Activated gamma-delta T cell (primary cell): ENCODE measurements around the gene ANKRD23.
"Not testable (repeated sequence)": the region's sequence is repeated elsewhere in the genome, so short reads cannot be mapped to it uniquely, and the experiment has no call there.

Experiments
- DNase-seq: peaks from one replicate; lab custom pipeline; 2025; lab: John Stamatoyannopoulos, UW
- total RNA-seq, 2 donors: gene quantifications; one replicate each; lab custom pipeline; 2026; lab: John Stamatoyannopoulos, UW

ANKRD23 gene
- 4.9 to 6.5 reads per million in 2 donors for total RNA-seq

GRCh38 chr2:96843538-96844268 is at the start of gene ANKRD23:
TSS of gene ANKRD23 (minus strand) at chr2:96844021. CDS start at chr2:96843992, 29 bp downstream.
- DNase-seq, result no peak

DNA sequence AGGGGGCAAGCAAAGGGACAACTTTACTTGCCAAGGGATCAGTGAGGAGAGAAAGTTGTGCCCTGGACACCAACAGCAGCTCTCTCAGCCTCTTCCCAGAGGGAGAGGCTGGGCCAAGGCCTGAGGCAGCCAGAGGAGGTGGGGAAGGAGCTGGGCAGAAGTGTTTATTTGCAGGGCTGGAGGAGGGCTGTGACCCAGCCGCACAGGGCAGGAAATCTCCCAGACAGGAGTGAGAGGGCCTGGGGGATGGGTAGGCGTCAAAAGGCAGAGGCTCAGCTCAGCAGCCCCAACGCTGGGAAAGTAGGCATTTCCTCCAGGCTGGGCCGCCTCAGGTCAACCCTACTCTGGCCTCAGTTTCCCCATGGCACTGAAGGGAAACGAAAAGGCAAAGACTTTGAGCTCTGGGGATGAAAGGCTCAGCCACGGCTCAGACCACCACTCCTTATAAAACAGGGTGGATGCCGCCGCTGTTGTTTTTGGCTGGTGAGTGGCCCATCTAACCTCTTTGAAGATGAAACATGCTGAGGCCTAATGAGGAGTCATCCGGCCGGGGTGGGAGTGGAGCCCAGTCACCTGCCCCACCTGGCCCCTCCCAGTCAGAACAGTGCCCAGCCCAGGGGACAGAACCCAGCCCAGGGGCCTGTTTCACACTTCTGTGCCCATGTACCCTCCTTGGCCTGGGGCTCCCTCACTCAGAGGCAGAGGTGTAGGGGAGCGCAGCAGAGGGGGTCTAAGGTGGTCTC is 47.9 kb upstream of the ANKRD23 start:
- DNase-seq, result no peak

- DNase-seq, result no peak
Observed at GRCh38 chr2:96890726-96891385, 47.0 kb upstream of the ANKRD23 start.

DNA sequence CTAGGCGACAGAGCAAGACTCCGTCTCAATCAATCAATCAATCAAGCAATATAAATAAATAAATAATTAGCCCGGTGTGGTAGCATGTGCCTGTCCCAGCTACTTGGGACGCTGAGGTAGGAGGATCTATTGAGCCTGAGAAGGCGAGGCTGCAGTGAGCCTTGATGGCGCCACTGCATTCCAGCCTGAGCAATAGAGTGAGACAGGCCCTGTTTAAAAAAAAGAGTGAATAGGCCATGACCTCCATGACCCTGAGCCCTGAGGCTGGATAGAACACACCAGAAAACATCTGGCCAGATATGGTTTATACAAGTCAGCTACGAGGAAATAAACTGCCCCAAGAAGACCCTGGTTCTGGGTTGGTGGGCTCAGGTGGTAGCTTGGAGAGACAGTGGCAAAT is 46.4 kb upstream of the ANKRD23 start:
- no peak for DNase-seq

- not testable (repeated sequence) for DNase-seq
Observed at GRCh38 chr2:96889502-96889901, 45.7 kb upstream of the ANKRD23 start.

DNA sequence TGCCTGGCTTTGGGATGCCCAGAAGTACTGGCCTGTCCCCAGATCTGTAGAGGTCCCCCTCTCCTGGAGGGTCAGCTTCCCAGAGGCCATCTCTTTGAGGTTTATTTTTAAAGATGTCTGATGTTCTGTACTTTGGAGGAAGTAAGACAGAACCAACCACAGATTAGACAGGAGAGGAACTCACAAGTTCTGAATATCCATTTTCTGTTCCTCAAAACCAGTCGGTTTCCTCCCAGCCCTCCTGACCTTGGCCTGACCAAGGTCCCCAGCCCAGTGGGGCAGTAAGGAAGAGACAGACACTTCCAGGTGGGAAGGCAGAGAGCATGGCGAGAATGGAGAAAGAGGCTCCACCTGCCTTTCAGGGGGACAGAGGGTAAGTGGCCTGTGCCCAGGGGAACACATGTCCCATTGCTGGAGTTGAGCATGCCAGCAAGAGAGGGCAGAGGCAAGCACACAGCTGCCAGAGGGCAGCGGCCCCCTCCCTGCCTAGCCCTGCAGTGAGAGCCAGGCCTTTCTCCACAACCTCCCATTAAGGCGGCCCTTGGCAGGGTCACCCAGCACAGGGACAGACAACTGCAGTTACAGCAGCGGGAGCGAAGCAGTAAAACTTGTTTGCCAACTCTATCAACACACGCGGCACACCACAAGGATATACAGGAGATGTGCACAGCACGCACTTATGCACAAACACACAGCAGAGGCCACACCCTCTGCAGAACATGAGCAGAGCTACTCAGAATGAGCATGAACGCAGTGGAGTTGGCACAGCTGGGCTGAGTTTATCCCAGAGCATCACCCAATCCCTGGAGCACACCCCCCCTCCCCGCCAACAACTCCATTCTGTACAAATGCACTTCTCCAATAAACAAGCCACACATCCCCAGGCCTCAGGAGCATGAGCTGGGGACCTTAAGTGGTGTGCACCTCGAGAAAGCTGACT is 44.5 kb upstream of the ANKRD23 start:
- no peak for DNase-seq

DNA sequence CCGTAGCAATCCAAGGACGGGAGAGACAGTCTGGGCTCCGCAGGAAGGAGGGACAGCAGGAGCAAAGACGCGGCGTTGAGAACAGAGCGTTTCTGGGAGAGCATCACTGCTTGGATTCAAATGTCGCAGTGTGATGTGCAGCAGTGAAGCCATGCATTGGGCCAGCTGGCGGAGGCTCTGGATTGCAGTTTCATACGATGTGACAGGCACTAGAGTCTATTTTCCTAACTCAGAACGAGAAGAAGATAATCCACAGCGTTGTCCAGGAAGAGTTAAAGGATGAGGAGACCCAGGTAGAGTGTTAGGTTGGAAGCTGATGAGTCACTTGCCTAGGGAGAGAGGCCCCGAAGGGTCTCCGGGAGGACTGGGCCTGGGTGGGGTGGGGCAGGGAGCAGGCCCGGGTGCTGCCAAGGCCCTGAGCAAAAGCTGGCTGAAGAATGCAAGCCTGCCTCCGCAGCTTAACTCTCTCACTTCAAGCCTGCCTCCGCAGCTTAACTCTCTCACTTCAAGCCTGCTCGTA is 43.7 kb upstream of the ANKRD23 start:
- DNase-seq, result no peak

- DNase-seq, result no peak
Observed at GRCh38 chr2:96885432-96886347, 41.9 kb upstream of the ANKRD23 start.

GRCh38 chr2:96884299-96885094 is 40.7 kb upstream of the ANKRD23 start:
- no peak for DNase-seq

- DNase-seq, result no peak
Observed at GRCh38 chr2:96883306-96883705, 39.5 kb upstream of the ANKRD23 start.

DNA sequence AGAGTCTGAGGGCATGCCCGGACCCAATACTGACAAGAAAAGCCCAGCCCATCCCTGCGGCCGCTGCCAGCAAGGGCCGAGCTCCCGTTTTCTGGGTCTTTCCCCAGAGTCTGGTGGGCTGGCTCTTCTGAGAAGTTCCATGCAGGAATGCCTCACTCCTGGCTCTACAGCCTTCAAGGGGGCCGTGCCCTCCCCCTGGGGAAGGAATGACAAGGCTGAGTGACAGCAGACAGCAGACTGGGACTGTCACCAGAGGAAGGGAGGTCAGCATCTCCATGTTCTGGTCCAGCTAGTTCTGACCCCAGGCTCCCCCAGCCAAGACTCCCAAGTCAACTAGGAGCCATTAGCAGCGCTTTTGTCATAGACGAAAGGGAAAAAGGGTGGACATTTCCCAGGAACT is 39.1 kb upstream of the ANKRD23 start:
- no peak for DNase-seq

GRCh38 chr2:96882230-96882629 is 38.4 kb upstream of the ANKRD23 start:
- no peak for DNase-seq

GRCh38 chr2:96881349-96882195 is 37.8 kb upstream of the ANKRD23 start:
- DNase-seq, result no peak

- no peak for DNase-seq
Observed at GRCh38 chr2:96880891-96881273, 37.1 kb upstream of the ANKRD23 start.

GRCh38 chr2:96879545-96880040 is 35.8 kb upstream of the ANKRD23 start:
- no peak for DNase-seq

GRCh38 chr2:96878796-96879544 is 35.1 kb upstream of the ANKRD23 start:
- no peak for DNase-seq

DNA sequence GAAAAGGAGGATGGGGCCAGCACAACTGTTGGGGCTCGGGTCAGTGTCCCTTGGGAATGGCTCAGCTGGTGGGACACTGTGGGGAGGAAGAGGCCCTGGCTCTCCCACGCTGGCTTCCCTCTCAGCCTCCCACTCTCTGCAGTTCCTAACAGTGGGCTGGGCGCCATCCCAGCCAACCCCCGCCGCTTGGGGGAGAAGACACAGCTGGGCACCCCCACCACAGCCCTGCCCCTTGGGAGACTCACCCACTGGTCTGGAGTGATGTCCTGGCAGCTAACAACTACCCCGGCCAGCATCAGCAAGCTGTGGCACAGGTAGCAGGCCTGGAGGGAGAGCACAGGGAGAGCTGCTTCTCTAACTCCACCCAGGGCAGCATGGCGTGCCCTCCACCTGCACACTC is 34.4 kb upstream of the ANKRD23 start:
- DNase-seq, result no peak

DNA sequence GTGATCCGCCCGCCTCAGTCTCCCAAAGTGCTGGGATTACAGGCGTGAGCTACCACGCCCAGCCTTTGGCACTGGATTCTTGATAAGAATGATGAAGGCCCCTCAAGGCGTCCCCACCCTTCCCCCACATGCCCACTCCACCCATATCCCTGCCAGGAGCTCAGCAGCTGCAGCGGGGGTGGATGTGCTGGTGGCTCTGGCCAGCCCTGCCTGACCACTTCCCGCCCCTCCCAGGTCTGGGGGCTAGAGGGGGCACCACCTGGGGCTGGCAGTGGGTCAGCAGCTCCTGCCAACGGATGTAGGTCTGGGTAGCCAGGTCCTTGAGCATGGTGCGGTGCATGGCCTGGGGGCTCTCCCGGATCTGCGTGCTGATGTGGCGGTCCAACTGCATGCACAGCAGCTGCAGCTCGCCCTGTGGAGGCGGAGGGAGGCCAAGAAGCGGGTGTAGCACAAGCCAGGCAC is 33.8 kb upstream of the ANKRD23 start:
- no peak for DNase-seq
